ENCODE results near the gene ARID3A.

Gene ARID3A

GRCh38 chr19:991174-991931 lies 65.5 kb downstream of the ARID3A start:
- DNase-seq (ENCODE audit: low spot score) = peak; percentile 74

- no peak for DNase-seq (ENCODE audit: low spot score)
These were observed 66.3 kb downstream of the ARID3A start for GRCh38 chr19:991932-992669.

- no peak for DNase-seq (ENCODE audit: low spot score)
These were observed 66.8 kb downstream of the ARID3A start for GRCh38 chr19:992670-993055.

- DNase-seq (ENCODE audit: low spot score) = no peak
These were observed 67.6 kb downstream of the ARID3A start for GRCh38 chr19:993361-993830.

- no peak for DNase-seq (ENCODE audit: low spot score)
These were observed 68.1 kb downstream of the ARID3A start for GRCh38 chr19:993831-994393.

- DNase-seq (ENCODE audit: low spot score) = no peak
These were observed 68.7 kb downstream of the ARID3A start for GRCh38 chr19:994516-994915.

- DNase-seq (ENCODE audit: low spot score) = no peak
These were observed 69.4 kb downstream of the ARID3A start for GRCh38 chr19:995051-995827.

- DNase-seq (ENCODE audit: low spot score) = peak; percentile 68
These were observed 70.4 kb downstream of the ARID3A start for GRCh38 chr19:996051-996838.

GRCh38 chr19:998064-998463 lies 72.2 kb downstream of the ARID3A start:
- no peak for DNase-seq (ENCODE audit: low spot score)

GRCh38 chr19:999379-999719 lies 73.5 kb downstream of the ARID3A start:
- DNase-seq (ENCODE audit: low spot score) = no peak

- peak; percentile 88 for DNase-seq (ENCODE audit: low spot score)
These were observed 74.3 kb downstream of the ARID3A start, which contains the start of gene GRIN3B for GRCh38 chr19:1000095-1000494. Gene GRIN3B (plus strand): TSS chr19:1000419. CDS start chr19:1000438, 19 bp downstream.

GRCh38 chr19:1000591-1001537 lies 75.0 kb downstream of the ARID3A start:
- DNase-seq (ENCODE audit: low spot score) = no peak

- DNase-seq (ENCODE audit: low spot score) = peak; percentile 84
These were observed 75.8 kb downstream of the ARID3A start for GRCh38 chr19:1001538-1002166.

GRCh38 chr19:1002600-1002999 lies 76.8 kb downstream of the ARID3A start:
- DNase-seq (ENCODE audit: low spot score) = no peak

- no peak for DNase-seq (ENCODE audit: low spot score)
These were observed 77.4 kb downstream of the ARID3A start for GRCh38 chr19:1003283-1003682.

- DNase-seq (ENCODE audit: low spot score) = no peak
These were observed 78.5 kb downstream of the ARID3A start for GRCh38 chr19:1004204-1004802.

GRCh38 chr19:1004803-1005664 lies 79.2 kb downstream of the ARID3A start:
- no peak for DNase-seq (ENCODE audit: low spot score)

GRCh38 chr19:1006711-1007398 lies 81.0 kb downstream of the ARID3A start:
- DNase-seq (ENCODE audit: low spot score) = no peak

All from GM03348 (cell line).